ENCODE data around the gene MCRS1. TPM values are rescaled to one million over a fixed set of nuclear protein-coding genes. Genes with fewer than 3 reads are reported as not detected.

The MCRS1 gene
- total and polyA plus RNA-seq, 2 donors (not counting 3 experiments of a cell fraction or from before 2014, with no cell fraction given), result 71.1 to 99.3 TPM

GRCh38 chr12:49558526-49558925 lies 9.4 kb downstream of the MCRS1 start:
- no peaks in the 10 kb centered on the region for H3K9me1 ChIP-seq (replicated peaks; ENCODE audit: control insufficient read depth, extremely low read depth, insufficient read depth, low read length)
- TF ChIP-seq CTCF (IDR thresholded peaks at IDR 0.05; ENCODE audit: extremely low read depth in 1 of 2, insufficient read depth in 1 of 2, low read depth in 1 of 2, low read length in 2 of 2) (no peak), POLR2A (IDR thresholded peaks at IDR 0.05; ENCODE audit: low read depth, low read length) (no peak), POLR2AphosphoS5 (IDR thresholded peaks at IDR 0.05; ENCODE audit: insufficient read depth, low read depth, low read length) (no peak), MYC (IDR thresholded peaks at IDR 0.05; ENCODE audit: low read depth, low read length) (no peak), EZH2 (IDR thresholded peaks at IDR 0.05; ENCODE audit: borderline replicate concordance, low read depth, low read length, severe bottlenecking) (no peak)
- no peaks in the 10 kb centered on the region for H4K20me1 ChIP-seq (replicated peaks; ENCODE audit: control insufficient read depth, extremely low read depth, insufficient read depth, low read length)
- CTCF ChIA-PET, result interaction anchor here (2.5 to 3.2 kb wide), 2 partner anchors 8 to 200 kb away, joined by 8 to 29 read pairs; no protein-coding TSS in a partner anchor
- FAIRE-seq, result no peak
- no peaks in the 10 kb centered on the region for H3K9me3 ChIP-seq (replicated peaks; ENCODE audit: control insufficient read depth, insufficient read depth, low read length)
- no peak overlapping the region for H3K4me2 ChIP-seq (ENCODE audit: insufficient read depth, low read length)
- no peak for DNase-seq (ENCODE audit: low read depth, low spot score)
- no peak overlapping the region for H3K27ac ChIP-seq (ENCODE audit: insufficient read depth, low read depth, low read length)
- H3K9ac ChIP-seq (replicated peaks; ENCODE audit: extremely low read depth, insufficient read depth, low read length), result no peak overlapping the region
- no peak overlapping the region for H3K4me3 ChIP-seq (replicated peaks in 1 of 3; ENCODE audit: insufficient read depth in 1 of 3, low read depth in 1 of 3, low read length in 3 of 3)
- dilution Hi-C loops (cut with MboI; ENCODE audit: extremely low pct_ligation_motif_present, low sequenced_read_pairs), result no loop called here
- no peaks in the 10 kb centered on the region for H3K27me3 ChIP-seq (ENCODE audit: control insufficient read depth in 2 of 2, insufficient read depth in 2 of 2, low read length in 2 of 2)
- POLR2A ChIA-PET, result no interaction called here
- H2AFZ ChIP-seq (ENCODE audit: low read depth, low read length), result no peak overlapping the region
- peaks cover 13 to 45% of the 10 kb centered on the region in 2 experiments for H3K36me3 ChIP-seq (ENCODE audit: control insufficient read depth in 2 of 2, extremely low read depth in 1 of 2, insufficient read depth in 2 of 2, low read length in 2 of 2)
- intact Hi-C loops (cut with micrococcal nuclease), result no loop called here
- no TSS peak for BruUV-seq (replicated peaks)
- no peaks in the 10 kb centered on the region for H3K79me2 ChIP-seq (ENCODE audit: control insufficient read depth, insufficient read depth, low read length)
- no peaks in the 10 kb centered on the region for H3K4me1 ChIP-seq (ENCODE audit: control insufficient read depth, extremely low read depth, insufficient read depth, low read length)

GRCh38 chr12:49557917-49558215 lies 10.1 kb downstream of the MCRS1 start:
- POLR2A ChIA-PET, result no interaction called here
- BruUV-seq (replicated peaks), result no TSS peak
- dilution Hi-C loops (cut with MboI; ENCODE audit: extremely low pct_ligation_motif_present, low sequenced_read_pairs), result no loop called here

More at GRCh38 chr12:49557917-49558215, 10.1 kb downstream of the MCRS1 start:
- intact Hi-C loops (cut with micrococcal nuclease), result no loop called here
- Histone ChIP-seq H3K9me3 (replicated peaks; ENCODE audit: control insufficient read depth, insufficient read depth, low read length) (no peaks in the 10 kb centered on the region), H3K36me3 (ENCODE audit: control insufficient read depth in 2 of 2, extremely low read depth in 1 of 2, insufficient read depth in 2 of 2, low read length in 2 of 2) (peaks cover 9 to 38% of the 10 kb centered on the region in 2 experiments), H3K4me3 (replicated peaks in 1 of 3; ENCODE audit: insufficient read depth in 1 of 3, low read depth in 1 of 3, low read length in 3 of 3) (no peak overlapping the region), H3K27me3 (ENCODE audit: control insufficient read depth in 2 of 2, insufficient read depth in 2 of 2, low read length in 2 of 2) (no peaks in the 10 kb centered on the region), H3K9me1 (replicated peaks; ENCODE audit: control insufficient read depth, extremely low read depth, insufficient read depth, low read length) (no peaks in the 10 kb centered on the region), H3K27ac (ENCODE audit: insufficient read depth, low read depth, low read length) (no peak overlapping the region), H3K79me2 (ENCODE audit: control insufficient read depth, insufficient read depth, low read length) (no peaks in the 10 kb centered on the region), H3K9ac (replicated peaks; ENCODE audit: extremely low read depth, insufficient read depth, low read length) (no peak overlapping the region), H4K20me1 (replicated peaks; ENCODE audit: control insufficient read depth, extremely low read depth, insufficient read depth, low read length) (no peaks in the 10 kb centered on the region), H3K4me1 (ENCODE audit: control insufficient read depth, extremely low read depth, insufficient read depth, low read length) (no peaks in the 10 kb centered on the region), H3K4me2 (ENCODE audit: insufficient read depth, low read length) (no peak overlapping the region), H2AFZ (ENCODE audit: low read depth, low read length) (no peak overlapping the region)
- DNase-seq (ENCODE audit: low read depth, low spot score) (no peak), FAIRE-seq (no peak)
- no peak for TF ChIP-seq EZH2 (IDR thresholded peaks at IDR 0.05; ENCODE audit: borderline replicate concordance, low read depth, low read length, severe bottlenecking)
- TF ChIP-seq MYC (IDR thresholded peaks at IDR 0.05; ENCODE audit: low read depth, low read length), result no peak
- CTCF ChIA-PET, result interaction anchor here (2.5 to 3.2 kb wide), 2 partner anchors 9 to 200 kb away, joined by 8 to 29 read pairs; no protein-coding TSS in a partner anchor
